ENCODE results near the gene ITCH. TPM values are rescaled to one million over a fixed set of nuclear protein-coding genes. Genes with fewer than 3 reads are reported as not detected.
"Not testable (repeated sequence)": the region's sequence is repeated elsewhere in the genome, so short reads cannot be mapped to it uniquely, and the experiment has no call there.

Gene ITCH
- total RNA-seq, 2 experiments from 2014 or later, result 26.1 to 36.8 TPM

DNA sequence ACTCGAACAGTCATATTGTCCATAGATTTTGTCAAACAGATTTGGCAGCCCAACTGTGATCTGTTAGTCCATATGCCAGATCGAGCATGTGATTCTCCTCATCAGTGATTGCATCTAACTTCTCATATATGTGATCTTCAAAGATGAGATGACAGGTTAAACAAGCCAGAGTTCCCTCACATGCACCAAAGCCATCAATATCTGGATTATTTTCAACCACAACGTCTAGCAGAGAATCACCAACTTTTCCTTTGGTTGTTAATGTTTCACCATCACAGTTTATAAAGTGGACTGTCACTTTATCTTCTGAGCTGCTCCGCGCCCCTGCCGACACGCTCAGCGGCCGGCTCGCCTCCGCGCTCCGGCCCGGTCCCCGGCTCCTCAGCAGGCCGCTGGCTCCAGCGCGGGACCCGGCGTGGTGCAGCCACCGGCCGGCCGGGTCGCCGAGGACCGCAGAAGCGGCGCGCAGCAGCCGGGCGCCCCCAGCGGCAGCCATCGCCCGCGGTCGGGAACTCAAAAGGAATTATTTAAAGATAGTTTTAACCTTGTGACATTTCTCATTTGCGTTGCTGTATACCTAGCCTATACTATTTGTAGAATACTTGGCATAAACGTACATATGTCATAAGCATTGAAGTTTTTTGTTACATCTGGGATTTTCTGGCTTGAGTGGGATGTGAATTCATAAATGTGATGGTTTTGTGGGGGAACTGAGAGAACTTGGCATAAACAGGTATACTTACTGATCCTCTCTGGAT lies 113.1 kb downstream of the ITCH start:
- no peaks in the 10 kb centered on the region for H3K79me2 ChIP-seq (ENCODE audit: insufficient read depth, low read depth, low read length)
- H3K4me2 ChIP-seq (ENCODE audit: low read length), result no peak overlapping the region; the same call in 1 of the 2 replicates
- intact Hi-C loops (cut with micrococcal nuclease; ENCODE audit: unreplicated experiment), result no loop called here
- H3K9me2 ChIP-seq (ENCODE audit: insufficient read depth, low read length), result no peaks in the 10 kb centered on the region
- no peak overlapping the region for H3K27ac ChIP-seq (ENCODE audit: low read depth, low read length, poor library complexity, severe bottlenecking)
- BruUV-seq (replicated peaks), result no TSS peak
- H3K9me3 ChIP-seq (ENCODE audit: low read length), result peaks cover 5% of the 10 kb centered on the region; the same call in 1 of the 2 replicates
- H3K36me3 ChIP-seq (ENCODE audit: insufficient read depth, low read length), result peaks cover 69% of the 10 kb centered on the region
- TF ChIP-seq, protein P1, sequence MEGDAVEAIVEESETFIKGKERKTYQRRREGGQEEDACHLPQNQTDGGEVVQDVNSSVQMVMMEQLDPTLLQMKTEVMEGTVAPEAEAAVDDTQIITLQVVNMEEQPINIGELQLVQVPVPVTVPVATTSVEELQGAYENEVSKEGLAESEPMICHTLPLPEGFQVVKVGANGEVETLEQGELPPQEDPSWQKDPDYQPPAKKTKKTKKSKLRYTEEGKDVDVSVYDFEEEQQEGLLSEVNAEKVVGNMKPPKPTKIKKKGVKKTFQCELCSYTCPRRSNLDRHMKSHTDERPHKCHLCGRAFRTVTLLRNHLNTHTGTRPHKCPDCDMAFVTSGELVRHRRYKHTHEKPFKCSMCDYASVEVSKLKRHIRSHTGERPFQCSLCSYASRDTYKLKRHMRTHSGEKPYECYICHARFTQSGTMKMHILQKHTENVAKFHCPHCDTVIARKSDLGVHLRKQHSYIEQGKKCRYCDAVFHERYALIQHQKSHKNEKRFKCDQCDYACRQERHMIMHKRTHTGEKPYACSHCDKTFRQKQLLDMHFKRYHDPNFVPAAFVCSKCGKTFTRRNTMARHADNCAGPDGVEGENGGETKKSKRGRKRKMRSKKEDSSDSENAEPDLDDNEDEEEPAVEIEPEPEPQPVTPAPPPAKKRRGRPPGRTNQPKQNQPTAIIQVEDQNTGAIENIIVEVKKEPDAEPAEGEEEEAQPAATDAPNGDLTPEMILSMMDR (conservative IDR thresholded peaks at IDR 0.05; ENCODE audit: low read length), result peak; percentile 70
- no peak for TF ChIP-seq EZH2phosphoT487 (IDR thresholded peaks at IDR 0.05; ENCODE audit: borderline replicate concordance, low read depth, low read length)
- no peak overlapping the region for H2AFZ ChIP-seq (ENCODE audit: low read length)
- POLR2A ChIA-PET, result interaction anchor here (0.6 kb wide), 1 partner anchor 285 kb away, joined by 3 read pairs; no protein-coding TSS in a partner anchor
- no peak overlapping the region for H3K4me3 ChIP-seq (ENCODE audit: low read depth, low read length, poor library complexity, severe bottlenecking)
- no peaks in the 10 kb centered on the region for H3K4me1 ChIP-seq (ENCODE audit: insufficient read depth, low read length, poor library complexity, severe bottlenecking)
- H4K20me1 ChIP-seq (ENCODE audit: insufficient read depth, low read length), result no peaks in the 10 kb centered on the region
- CTCF ChIA-PET (ENCODE audit: unreplicated experiment), result no interaction called here
- DNase-seq (ENCODE audit: low spot score), result peak; percentile 48

DNA sequence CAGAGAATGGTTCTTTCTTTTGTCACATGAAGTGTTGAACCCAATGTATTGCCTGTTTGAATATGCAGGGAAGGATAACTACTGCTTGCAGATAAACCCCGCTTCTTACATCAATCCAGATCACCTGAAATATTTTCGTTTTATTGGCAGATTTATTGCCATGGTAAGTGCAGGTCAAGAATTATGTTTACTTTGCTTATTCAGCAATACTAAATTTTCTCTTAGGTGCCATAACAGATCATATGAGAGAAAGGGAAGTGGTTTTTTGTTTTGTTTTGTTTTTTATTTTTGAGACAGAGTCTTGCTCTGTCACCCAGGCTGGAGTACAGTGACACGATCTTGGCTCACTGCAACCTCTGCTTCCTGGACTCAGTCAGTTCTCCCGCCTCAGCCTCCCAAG lies 116.6 kb downstream of the ITCH start:
- no peaks in the 10 kb centered on the region for H3K9me2 ChIP-seq (ENCODE audit: insufficient read depth, low read length)
- POLR2A ChIA-PET, result no interaction called here
- no peak overlapping the region for H3K4me2 ChIP-seq (ENCODE audit: low read length)
- no peak for TF ChIP-seq EZH2phosphoT487 (IDR thresholded peaks at IDR 0.05; ENCODE audit: borderline replicate concordance, low read depth, low read length)
- TF ChIP-seq, protein P1 (conservative IDR thresholded peaks at IDR 0.05; ENCODE audit: low read length), result no peak
- intact Hi-C loops (cut with micrococcal nuclease; ENCODE audit: unreplicated experiment), result no loop called here
- H3K27ac ChIP-seq (ENCODE audit: low read depth, low read length, poor library complexity, severe bottlenecking), result no peak overlapping the region
- no peaks in the 10 kb centered on the region for H4K20me1 ChIP-seq (ENCODE audit: insufficient read depth, low read length)
- no peaks in the 10 kb centered on the region for H3K79me2 ChIP-seq (ENCODE audit: insufficient read depth, low read depth, low read length)
- H3K4me3 ChIP-seq (ENCODE audit: low read depth, low read length, poor library complexity, severe bottlenecking), result no peak overlapping the region
- H3K36me3 ChIP-seq (ENCODE audit: insufficient read depth, low read length), result peaks cover 81% of the 10 kb centered on the region
- no peak overlapping the region for H2AFZ ChIP-seq (ENCODE audit: low read length)
- H3K4me1 ChIP-seq (ENCODE audit: insufficient read depth, low read length, poor library complexity, severe bottlenecking), result no peaks in the 10 kb centered on the region
- CTCF ChIA-PET (ENCODE audit: unreplicated experiment), result no interaction called here
- H3K9me3 ChIP-seq (ENCODE audit: low read length), result peaks cover 6% of the 10 kb centered on the region; the same call in 1 of the 2 replicates
- DNase-seq (ENCODE audit: low spot score), result no peak
- BruUV-seq (replicated peaks), result no TSS peak

DNA sequence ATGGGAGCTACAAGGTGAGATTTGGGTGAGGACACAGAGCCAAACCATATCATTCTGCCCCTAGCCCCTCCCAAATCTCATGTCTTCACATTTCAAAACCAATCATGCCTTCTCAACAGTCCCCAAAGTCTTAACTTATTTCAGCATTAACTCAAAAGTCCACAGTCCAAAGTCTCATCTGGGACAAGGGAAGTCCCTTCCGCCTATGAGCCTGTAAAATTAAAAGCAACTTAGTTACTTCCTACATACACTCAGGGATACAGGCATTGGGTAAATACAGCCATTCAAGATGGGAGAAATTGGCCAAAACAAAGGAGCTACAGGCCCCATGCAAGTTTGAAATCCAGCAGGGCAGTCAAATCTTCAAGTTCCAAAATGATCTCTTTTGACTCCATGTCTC lies 119.1 kb downstream of the ITCH start:
- H3K9me3 ChIP-seq (ENCODE audit: low read length); DNase-seq (ENCODE audit: low spot score); H2AFZ ChIP-seq (ENCODE audit: low read length); H3K9me2 ChIP-seq (ENCODE audit: insufficient read depth, low read length); H4K20me1 ChIP-seq (ENCODE audit: insufficient read depth, low read length); H3K27ac ChIP-seq (ENCODE audit: low read depth, low read length, poor library complexity, severe bottlenecking); H3K4me2 ChIP-seq (ENCODE audit: low read length); BruUV-seq (replicated peaks); H3K4me1 ChIP-seq (ENCODE audit: insufficient read depth, low read length, poor library complexity, severe bottlenecking); H3K4me3 ChIP-seq (ENCODE audit: low read depth, low read length, poor library complexity, severe bottlenecking); H3K79me2 ChIP-seq (ENCODE audit: insufficient read depth, low read depth, low read length); intact Hi-C loops (cut with micrococcal nuclease; ENCODE audit: unreplicated experiment); CTCF ChIA-PET (ENCODE audit: unreplicated experiment): not testable (repeated sequence)
- POLR2A ChIA-PET, result interaction anchor here (0.6 kb wide), 2 partner anchors 229 to 236 kb away, joined by 3 read pairs; no protein-coding TSS in a partner anchor
- H3K36me3 ChIP-seq (ENCODE audit: insufficient read depth, low read length), result peaks cover 85% of the 10 kb centered on the region

DNA sequence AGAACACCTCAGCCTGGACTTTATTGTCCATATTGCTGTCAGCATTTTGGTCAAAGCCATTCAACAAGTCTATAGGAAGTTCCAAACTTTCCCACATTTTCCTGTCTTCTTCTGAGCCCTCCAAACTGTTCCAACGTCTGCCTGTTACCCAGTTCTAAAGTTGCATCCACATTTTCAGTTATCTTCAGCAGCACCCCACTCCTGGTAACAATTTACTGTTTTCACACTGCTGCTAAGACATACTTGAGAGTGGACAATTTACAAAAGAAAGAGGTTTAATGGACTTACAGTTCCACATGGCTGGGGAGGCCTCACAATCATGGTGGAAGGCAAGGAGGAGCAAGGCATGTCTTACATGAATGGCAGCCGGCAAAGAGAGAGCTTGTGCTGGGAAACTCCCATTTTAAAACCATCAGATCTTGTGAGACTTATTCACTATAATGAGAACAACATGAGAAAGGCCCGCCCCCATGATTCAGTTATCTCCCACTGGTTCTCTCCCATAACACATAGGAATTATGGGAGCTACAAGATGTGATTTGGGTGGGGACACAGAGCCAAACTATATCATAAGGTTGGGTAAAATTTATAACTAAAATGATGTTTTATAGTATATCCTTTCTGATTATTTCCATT lies 120.6 kb downstream of the ITCH start:
- H3K4me1 ChIP-seq (ENCODE audit: insufficient read depth, low read length, poor library complexity, severe bottlenecking); CTCF ChIA-PET (ENCODE audit: unreplicated experiment); DNase-seq (ENCODE audit: low spot score); H3K9me3 ChIP-seq (ENCODE audit: low read length); H4K20me1 ChIP-seq (ENCODE audit: insufficient read depth, low read length); H3K27ac ChIP-seq (ENCODE audit: low read depth, low read length, poor library complexity, severe bottlenecking); intact Hi-C loops (cut with micrococcal nuclease; ENCODE audit: unreplicated experiment); BruUV-seq (replicated peaks); H3K4me3 ChIP-seq (ENCODE audit: low read depth, low read length, poor library complexity, severe bottlenecking); H3K4me2 ChIP-seq (ENCODE audit: low read length); H2AFZ ChIP-seq (ENCODE audit: low read length); H3K79me2 ChIP-seq (ENCODE audit: insufficient read depth, low read depth, low read length); H3K9me2 ChIP-seq (ENCODE audit: insufficient read depth, low read length): not testable (repeated sequence)
- POLR2A ChIA-PET, result interaction anchor here (1.4 kb wide), 1 partner anchor 149 kb away, joined by 3 read pairs; no protein-coding TSS in a partner anchor
- H3K36me3 ChIP-seq (ENCODE audit: insufficient read depth, low read length), result peaks cover 88% of the 10 kb centered on the region
